GM23338 (cell line): ENCODE data around the gene OPRD1. TPM values are rescaled to one million over a fixed set of nuclear protein-coding genes. Genes with fewer than 3 reads are reported as not detected.

ENCODE experiments used
- ATAC-seq: fragments of 200-7000 bp; cut with Tn5 transposase; 3 replicates; pipeline ENCODE4 v1.9.1; 2020
- DNase-seq: peaks from one replicate; pipeline ENCODE4 v3.0.0-alpha.2; 2015; ENCODE audit warnings: low spot score
- H2AFZ ChIP-seq: fragments of 200-600 bp; sonication (generic); 2 replicates; pipeline ENCODE4 v1.8.0; 2016; ENCODE audit warnings: antibody characterized with exemption, mild to moderate bottlenecking, moderate library complexity
- H3F3A ChIP-seq: fragments of 200-600 bp; sonication (generic); replicated peaks from 2 replicates; pipeline ENCODE4 v1.8.0; 2017; ENCODE audit warnings: antibody characterized with exemption, mixed run types, low read depth
- H3K27ac ChIP-seq: fragments of 200-600 bp; sonication (generic); 2 replicates; pipeline ENCODE4 v1.6.1; 2016; ENCODE audit warnings: low read depth
- H3K27me3 ChIP-seq: fragments of 200-600 bp; sonication (generic); 2 replicates; pipeline ENCODE4 v1.8.0; 2016; ENCODE audit warnings: mild to moderate bottlenecking, mixed run types, moderate library complexity; ENCODE audit not compliant: insufficient read depth
- H3K36me3 ChIP-seq: fragments of 200-600 bp; sonication (generic); 2 replicates; pipeline ENCODE4 v1.8.0; 2016; ENCODE audit warnings: mild to moderate bottlenecking; ENCODE audit not compliant: insufficient read depth
- H3K4me1 ChIP-seq: fragments of 200-600 bp; sonication (generic); 2 replicates; pipeline ENCODE4 v1.8.0; 2016; ENCODE audit warnings: mild to moderate bottlenecking, moderate library complexity; ENCODE audit not compliant: insufficient read depth
- H3K4me2 ChIP-seq: fragments of 200-600 bp; sonication (generic); 2 replicates; pipeline ENCODE4 v1.7.1; 2017; ENCODE audit warnings: mixed run types
- H3K4me3 ChIP-seq: fragments of 200-600 bp; sonication (generic); 2 replicates; pipeline ENCODE4 v1.6.1; 2016; ENCODE audit warnings: mixed run types
- H3K79me2 ChIP-seq: fragments of 200-600 bp; sonication (generic); replicated peaks from 2 replicates; pipeline ENCODE4 v1.8.0; 2017; ENCODE audit warnings: mild to moderate bottlenecking; ENCODE audit not compliant: insufficient read depth
- H3K9me2 ChIP-seq: fragments of 200-600 bp; sonication (generic); 2 replicates; pipeline ENCODE4 v1.8.0; 2017; ENCODE audit not compliant: insufficient read depth
- H4K20me1 ChIP-seq: fragments of 200-600 bp; sonication (generic); replicated peaks from 2 replicates; pipeline ENCODE4 v1.8.0; 2017; ENCODE audit warnings: mild to moderate bottlenecking; ENCODE audit not compliant: insufficient read depth
- H3K27ac Mint-ChIP-seq: 2 replicates; pipeline ENCODE4 v1.8.0; 2020; ENCODE audit warnings: inconsistent platforms, mild to moderate bottlenecking, moderate library complexity, mixed read lengths
- H3K27me3 Mint-ChIP-seq: 3 replicates; pipeline ENCODE4 v1.8.0; 2022; ENCODE audit warnings: low read depth, mild to moderate bottlenecking, moderate library complexity, mixed read lengths, inconsistent platforms; ENCODE audit not compliant: insufficient read depth, poor library complexity
- H3K36me3 Mint-ChIP-seq: 3 replicates; pipeline ENCODE4 v1.8.0; 2021; ENCODE audit warnings: low read depth, mild to moderate bottlenecking, inconsistent platforms, moderate library complexity, mixed read lengths
- H3K4me1 Mint-ChIP-seq: 3 replicates; pipeline ENCODE4 v1.8.0; 2020; ENCODE audit warnings: mild to moderate bottlenecking, inconsistent platforms, mixed read lengths
- H3K4me3 Mint-ChIP-seq: 3 replicates; pipeline ENCODE4 v1.8.0; 2021; ENCODE audit warnings: moderate library complexity, mild to moderate bottlenecking, inconsistent platforms, mixed read lengths
- H3K9me3 Mint-ChIP-seq: 3 replicates; pipeline ENCODE4 v1.8.0; 2020; ENCODE audit warnings: moderate library complexity, mild to moderate bottlenecking, inconsistent platforms, mixed read lengths
- CREB1 ChIP-seq: fragments of 250-450 bp; sonication (Bioruptor Pico); IDR thresholded peaks from 2 replicates; pipeline ENCODE4 v1.5.0; 2020; ENCODE audit warnings: low read depth, mild to moderate bottlenecking, moderate library complexity
- EZH2 ChIP-seq: fragments of 200-600 bp; sonication (generic); IDR thresholded peaks from one replicate; pipeline ENCODE4 v1.8.0; 2017; ENCODE audit warnings: antibody characterized with exemption, mild to moderate bottlenecking, low read depth; ENCODE audit not compliant: unreplicated experiment
- JUNB ChIP-seq: IDR thresholded peaks from one replicate; pipeline ENCODE4 v1.6.1; 2016; ENCODE audit warnings: antibody characterized with exemption; ENCODE audit not compliant: unreplicated experiment
- NANOG ChIP-seq: IDR thresholded peaks from 2 replicates; pipeline ENCODE4 v1.6.1; 2016; ENCODE audit warnings: antibody characterized with exemption, borderline replicate concordance
- POLR2AphosphoS5 ChIP-seq: IDR thresholded peaks from 2 replicates; pipeline ENCODE4 v1.6.1; 2016; ENCODE audit warnings: antibody characterized with exemption, low read depth
- STAT1 ChIP-seq: IDR thresholded peaks from one replicate; pipeline ENCODE4 v1.6.1; 2016; ENCODE audit warnings: antibody characterized with exemption; ENCODE audit not compliant: unreplicated experiment
- ZNF114 ChIP-seq: fragments of 250-450 bp; sonication (Bioruptor Pico); IDR thresholded peaks from 2 replicates; pipeline ENCODE4 v1.5.0; 2020; ENCODE audit warnings: mild to moderate bottlenecking, moderate library complexity
- ZNF331 ChIP-seq: fragments of 250-450 bp; sonication (Bioruptor Pico); IDR thresholded peaks from 2 replicates; pipeline ENCODE4 v1.5.0; 2020; ENCODE audit warnings: low read depth, mild to moderate bottlenecking, moderate library complexity
- polyA plus RNA-seq: library from polyadenylated mRNA; unstranded; fragments of >200 nt; fragmentation: Nextera tagmentation; extraction: Ambion mirVana; gene quantifications from 2 replicates; pipeline ENCODE4 v1.2.1, GENCODE V29; 2016
- total RNA-seq: library from RNA; depleted of rRNA; stranded (reverse); fragments of >200 nt; shearing (Covaris generic); gene quantifications from 2 replicates; pipeline ENCODE4 v1.2.3, GENCODE V29; 2014
- TF ChIP-seq, protein P1 (sequence below): IDR thresholded peaks from one replicate; pipeline ENCODE4 v1.6.1; 2018; ENCODE audit warnings: antibody characterized with exemption; ENCODE audit not compliant: unreplicated experiment
- TF ChIP-seq, protein P2 (sequence below), 2 experiments: fragments of 200-600 bp in 1 of 2; sonication (generic) in 1 of 2; conservative IDR thresholded peaks; 2 replicates each; pipeline versions ENCODE4 v1.5.1 to v1.6.1; 2016 to 2017; ENCODE audit warnings: antibody characterized with exemption in 2 of 2, low read depth in 2 of 2, mild to moderate bottlenecking in 2 of 2, moderate library complexity in 1 of 2
- TF ChIP-seq, protein P3 (sequence below): IDR thresholded peaks from 2 replicates; pipeline ENCODE4 v1.6.1; 2016; ENCODE audit warnings: antibody characterized with exemption

OPRD1 gene
- total and polyA plus RNA-seq, 2 experiments from 2014 or later = 0.55 to 2.3 TPM

DNA sequence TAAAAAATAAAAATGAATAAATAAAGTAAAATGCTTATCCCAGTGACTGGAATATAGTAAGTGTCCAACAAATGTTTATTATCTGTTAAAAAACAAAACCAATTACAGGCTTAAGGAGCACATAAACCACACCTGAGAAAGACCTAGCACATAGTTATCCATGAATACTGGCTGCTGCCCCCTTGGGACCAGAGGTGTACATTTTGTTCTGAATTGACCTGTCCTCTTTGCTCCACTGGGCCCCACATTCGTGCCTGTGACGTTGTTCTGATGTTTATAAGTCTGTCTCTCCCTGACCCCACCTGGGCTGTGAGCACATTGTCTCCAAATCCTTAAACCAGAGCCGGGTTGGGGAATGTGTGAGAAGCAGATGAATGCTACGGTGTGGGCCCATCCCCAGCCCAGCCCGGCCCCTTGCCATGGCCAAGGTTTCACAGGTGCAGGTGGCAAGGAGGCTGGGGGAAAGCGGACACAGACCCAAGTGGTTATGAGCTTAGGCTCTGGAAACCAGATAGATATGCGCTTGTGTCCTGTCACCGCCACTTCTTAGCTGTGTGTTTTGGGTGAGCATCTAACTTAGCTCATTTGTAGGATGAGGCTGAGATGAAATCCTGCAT is 29.1 kb downstream of the OPRD1 start:
- peak; percentile 17 for DNase-seq
- H2AFZ ChIP-seq = no peak overlapping the region
- no peaks in the 10 kb centered on the region for H3K9me3 Mint-ChIP-seq
- H3K36me3 ChIP-seq = no peaks in the 10 kb centered on the region
- H3K9me2 ChIP-seq = no peaks in the 10 kb centered on the region
- no peak overlapping the region for H3K27ac Mint-ChIP-seq
- no peak overlapping the region for H3K4me3 ChIP-seq
- H3K79me2 ChIP-seq = no peaks in the 10 kb centered on the region
- no peak overlapping the region for H3K27ac ChIP-seq
- peaks cover 3% of the 10 kb centered on the region for H3K27me3 Mint-ChIP-seq
- no peaks in the 10 kb centered on the region for H3K36me3 Mint-ChIP-seq
- no peaks in the 10 kb centered on the region for H3K4me1 ChIP-seq
- no peak overlapping the region for H3K4me3 Mint-ChIP-seq
- ATAC-seq = no peak; the same call in 2 of the 3 replicates
- H3K4me1 Mint-ChIP-seq = no peaks in the 10 kb centered on the region
- no peaks in the 10 kb centered on the region for H3K27me3 ChIP-seq
- TF ChIP-seq, protein P1, sequence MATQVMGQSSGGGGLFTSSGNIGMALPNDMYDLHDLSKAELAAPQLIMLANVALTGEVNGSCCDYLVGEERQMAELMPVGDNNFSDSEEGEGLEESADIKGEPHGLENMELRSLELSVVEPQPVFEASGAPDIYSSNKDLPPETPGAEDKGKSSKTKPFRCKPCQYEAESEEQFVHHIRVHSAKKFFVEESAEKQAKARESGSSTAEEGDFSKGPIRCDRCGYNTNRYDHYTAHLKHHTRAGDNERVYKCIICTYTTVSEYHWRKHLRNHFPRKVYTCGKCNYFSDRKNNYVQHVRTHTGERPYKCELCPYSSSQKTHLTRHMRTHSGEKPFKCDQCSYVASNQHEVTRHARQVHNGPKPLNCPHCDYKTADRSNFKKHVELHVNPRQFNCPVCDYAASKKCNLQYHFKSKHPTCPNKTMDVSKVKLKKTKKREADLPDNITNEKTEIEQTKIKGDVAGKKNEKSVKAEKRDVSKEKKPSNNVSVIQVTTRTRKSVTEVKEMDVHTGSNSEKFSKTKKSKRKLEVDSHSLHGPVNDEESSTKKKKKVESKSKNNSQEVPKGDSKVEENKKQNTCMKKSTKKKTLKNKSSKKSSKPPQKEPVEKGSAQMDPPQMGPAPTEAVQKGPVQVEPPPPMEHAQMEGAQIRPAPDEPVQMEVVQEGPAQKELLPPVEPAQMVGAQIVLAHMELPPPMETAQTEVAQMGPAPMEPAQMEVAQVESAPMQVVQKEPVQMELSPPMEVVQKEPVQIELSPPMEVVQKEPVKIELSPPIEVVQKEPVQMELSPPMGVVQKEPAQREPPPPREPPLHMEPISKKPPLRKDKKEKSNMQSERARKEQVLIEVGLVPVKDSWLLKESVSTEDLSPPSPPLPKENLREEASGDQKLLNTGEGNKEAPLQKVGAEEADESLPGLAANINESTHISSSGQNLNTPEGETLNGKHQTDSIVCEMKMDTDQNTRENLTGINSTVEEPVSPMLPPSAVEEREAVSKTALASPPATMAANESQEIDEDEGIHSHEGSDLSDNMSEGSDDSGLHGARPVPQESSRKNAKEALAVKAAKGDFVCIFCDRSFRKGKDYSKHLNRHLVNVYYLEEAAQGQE = no peak
- TF ChIP-seq, protein P2, sequence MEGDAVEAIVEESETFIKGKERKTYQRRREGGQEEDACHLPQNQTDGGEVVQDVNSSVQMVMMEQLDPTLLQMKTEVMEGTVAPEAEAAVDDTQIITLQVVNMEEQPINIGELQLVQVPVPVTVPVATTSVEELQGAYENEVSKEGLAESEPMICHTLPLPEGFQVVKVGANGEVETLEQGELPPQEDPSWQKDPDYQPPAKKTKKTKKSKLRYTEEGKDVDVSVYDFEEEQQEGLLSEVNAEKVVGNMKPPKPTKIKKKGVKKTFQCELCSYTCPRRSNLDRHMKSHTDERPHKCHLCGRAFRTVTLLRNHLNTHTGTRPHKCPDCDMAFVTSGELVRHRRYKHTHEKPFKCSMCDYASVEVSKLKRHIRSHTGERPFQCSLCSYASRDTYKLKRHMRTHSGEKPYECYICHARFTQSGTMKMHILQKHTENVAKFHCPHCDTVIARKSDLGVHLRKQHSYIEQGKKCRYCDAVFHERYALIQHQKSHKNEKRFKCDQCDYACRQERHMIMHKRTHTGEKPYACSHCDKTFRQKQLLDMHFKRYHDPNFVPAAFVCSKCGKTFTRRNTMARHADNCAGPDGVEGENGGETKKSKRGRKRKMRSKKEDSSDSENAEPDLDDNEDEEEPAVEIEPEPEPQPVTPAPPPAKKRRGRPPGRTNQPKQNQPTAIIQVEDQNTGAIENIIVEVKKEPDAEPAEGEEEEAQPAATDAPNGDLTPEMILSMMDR (conservative IDR thresholded peaks at IDR 0.05; ENCODE audit: low read depth in 2 of 2) = peak; percentile 17 to 41; a peak in 2 of 4 replicates
- no peaks in the 10 kb centered on the region; the same call in 1 of the 2 replicates for H3F3A ChIP-seq
- H3K4me2 ChIP-seq = no peak overlapping the region
- no peaks in the 10 kb centered on the region; the same call in 1 of the 2 replicates for H4K20me1 ChIP-seq

DNA sequence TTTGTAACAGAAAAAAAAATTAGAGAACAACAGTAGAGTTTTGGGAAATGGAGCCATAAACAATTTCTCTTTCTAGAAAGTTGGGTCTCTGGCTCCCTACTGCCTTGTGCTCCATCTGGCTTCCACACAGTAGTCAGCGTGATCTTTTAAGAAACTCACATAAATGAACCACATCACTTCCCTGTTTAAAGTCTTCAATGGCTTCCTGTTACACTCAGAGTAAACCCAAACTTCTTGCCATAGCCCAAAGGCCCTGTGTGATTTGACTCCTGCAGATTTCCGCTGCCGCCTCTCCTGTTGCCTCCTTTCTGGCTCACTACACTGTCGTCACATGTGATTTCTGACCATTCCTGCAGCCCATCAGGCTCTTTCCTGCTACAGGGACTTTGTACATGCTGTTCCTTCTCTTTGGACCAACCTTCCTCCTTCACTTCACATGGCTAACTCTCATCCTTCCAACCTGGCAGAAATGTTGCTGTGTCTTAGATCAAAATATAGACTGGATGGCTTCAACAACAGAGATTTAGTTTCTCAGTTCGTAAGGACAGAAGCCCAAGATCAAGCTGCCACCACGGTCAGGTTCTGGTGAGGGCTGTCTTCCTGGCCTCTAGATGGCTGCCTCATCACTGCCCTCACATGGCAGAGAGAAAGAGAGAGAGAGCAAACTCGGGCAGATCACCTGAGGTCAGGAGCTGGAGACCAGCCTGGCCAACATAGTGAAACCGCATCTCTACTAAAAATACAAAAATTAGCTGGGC is 34.0 kb downstream of the OPRD1 start:
- DNase-seq (peak; percentile 63), ATAC-seq (peak; percentile 96)
- Histone ChIP-seq H3K36me3 (no peaks in the 10 kb centered on the region), H3K4me3 (no peak overlapping the region), H3K27ac (no peak overlapping the region; the same call in 1 of the 2 replicates), H4K20me1 (no peaks in the 10 kb centered on the region; the same call in 1 of the 2 replicates), H3K4me2 (no peak overlapping the region), H2AFZ (no peak overlapping the region; the same call in 1 of the 2 replicates), H3F3A (no peaks in the 10 kb centered on the region; the same call in 1 of the 2 replicates), H3K9me2 (no peaks in the 10 kb centered on the region), H3K4me1 (no peaks in the 10 kb centered on the region), H3K27me3 (no peaks in the 10 kb centered on the region), H3K79me2 (no peaks in the 10 kb centered on the region)
- H3K27me3 Mint-ChIP-seq = peaks cover 7% of the 10 kb centered on the region
- H3K4me1 Mint-ChIP-seq = no peaks in the 10 kb centered on the region
- no peak overlapping the region for H3K4me3 Mint-ChIP-seq
- H3K27ac Mint-ChIP-seq = no peak overlapping the region
- H3K9me3 Mint-ChIP-seq = no peaks in the 10 kb centered on the region
- H3K36me3 Mint-ChIP-seq = no peaks in the 10 kb centered on the region
- TF ChIP-seq ZNF331 (CRISPR knock-in tag) = no peak
- no peak for TF ChIP-seq JUNB
- TF ChIP-seq, protein P3, sequence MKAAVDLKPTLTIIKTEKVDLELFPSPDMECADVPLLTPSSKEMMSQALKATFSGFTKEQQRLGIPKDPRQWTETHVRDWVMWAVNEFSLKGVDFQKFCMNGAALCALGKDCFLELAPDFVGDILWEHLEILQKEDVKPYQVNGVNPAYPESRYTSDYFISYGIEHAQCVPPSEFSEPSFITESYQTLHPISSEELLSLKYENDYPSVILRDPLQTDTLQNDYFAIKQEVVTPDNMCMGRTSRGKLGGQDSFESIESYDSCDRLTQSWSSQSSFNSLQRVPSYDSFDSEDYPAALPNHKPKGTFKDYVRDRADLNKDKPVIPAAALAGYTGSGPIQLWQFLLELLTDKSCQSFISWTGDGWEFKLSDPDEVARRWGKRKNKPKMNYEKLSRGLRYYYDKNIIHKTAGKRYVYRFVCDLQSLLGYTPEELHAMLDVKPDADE = no peak
- no peak for TF ChIP-seq STAT1
- no peak for TF ChIP-seq NANOG
- TF ChIP-seq ZNF114 (CRISPR knock-in tag) = no peak
- TF ChIP-seq EZH2 = no peak
- no peak for TF ChIP-seq POLR2AphosphoS5
- TF ChIP-seq CREB1 (CRISPR knock-in tag) = no peak
- TF ChIP-seq, protein P1 = no peak
